HG03045 (cell line): ENCODE data around the gene CPNE8.
"Not testable (repeated sequence)": the region's sequence is repeated elsewhere in the genome, so short reads cannot be mapped to it uniquely, and the experiment has no call there.

Experiments
- ATAC-seq: cut with Tn5 transposase; IDR thresholded peaks from one replicate; pipeline ENCODE4 v1.9.1; 2021; ENCODE audit warnings: mild to moderate bottlenecking, moderate library complexity; ENCODE audit not compliant: unreplicated experiment

The CPNE8 gene

DNA sequence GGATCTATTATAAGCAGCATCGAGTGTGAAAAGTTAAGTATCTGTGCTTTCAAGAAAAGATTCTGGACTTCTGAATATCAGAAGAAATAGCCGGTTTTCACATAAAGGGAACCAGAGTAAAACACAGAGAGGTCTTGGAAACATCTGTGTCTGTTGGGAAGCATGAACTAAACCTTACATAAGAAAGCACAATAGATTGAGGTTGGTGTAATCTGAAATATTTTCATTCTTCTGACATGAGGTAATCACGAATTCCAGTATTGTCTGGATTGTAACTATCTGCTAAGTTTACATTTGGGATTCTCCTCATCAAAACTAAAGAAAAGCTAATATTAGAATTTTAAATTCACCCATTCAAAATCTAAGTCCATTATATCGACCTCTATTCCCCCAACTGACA, 161.3 kb downstream of the CPNE8 start:
- ATAC-seq, result no peak

DNA sequence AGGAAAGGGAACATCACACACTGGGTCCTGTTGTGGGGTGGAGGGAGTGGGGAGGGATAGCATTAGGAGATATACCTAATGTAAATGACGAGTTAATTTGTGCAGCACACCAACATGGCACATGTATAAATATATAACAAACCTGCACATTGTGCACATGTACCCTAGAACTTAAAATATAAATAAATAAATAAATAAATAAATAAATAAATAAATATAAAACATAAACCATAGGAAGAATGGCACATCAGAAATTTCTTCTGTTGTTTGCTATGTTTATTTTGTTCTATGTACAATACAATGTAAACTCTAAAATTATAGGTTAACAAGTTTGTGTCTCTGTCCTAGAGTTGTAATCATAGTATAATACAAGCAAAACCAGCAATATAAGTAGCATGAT, 162.9 kb downstream of the CPNE8 start:
- ATAC-seq, result not testable (repeated sequence)

DNA sequence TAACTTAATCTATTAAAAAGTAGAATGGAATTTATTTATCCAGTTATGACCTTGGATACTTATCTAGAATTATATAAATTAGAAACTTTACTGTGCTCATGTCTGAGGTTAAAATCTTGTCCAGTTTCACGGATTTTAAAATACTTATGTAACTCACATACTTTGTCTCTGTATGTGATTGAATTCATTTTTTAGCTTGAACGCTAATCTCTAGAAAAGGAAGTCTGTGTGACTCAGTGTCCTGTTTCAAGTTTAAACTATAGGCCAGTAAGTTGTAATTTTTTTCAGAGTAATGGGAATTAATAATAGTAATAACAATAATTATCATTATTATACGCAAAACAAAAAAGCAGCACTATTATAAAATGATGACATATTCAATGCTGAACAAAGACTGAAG, 168.6 kb downstream of the CPNE8 start:
- no peak for ATAC-seq

DNA sequence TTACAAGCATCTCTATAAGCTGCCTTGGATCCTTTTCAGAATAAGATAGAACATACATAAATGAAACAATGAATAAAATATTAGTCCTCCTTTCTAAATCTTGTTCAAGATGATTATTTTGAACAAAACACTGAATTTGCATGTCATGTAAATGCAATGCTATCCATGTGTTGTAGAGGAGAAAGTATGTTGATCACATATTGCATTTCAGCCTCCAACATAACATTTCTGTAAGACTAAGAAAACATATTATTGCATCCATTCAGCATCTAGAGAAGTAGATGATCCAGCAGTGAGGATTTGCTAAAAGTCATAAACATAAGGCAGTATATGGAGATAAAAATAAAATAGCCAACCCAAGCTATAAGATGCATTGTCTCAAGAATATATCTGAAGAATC, 172.6 kb downstream of the CPNE8 start:
- no peak for ATAC-seq

DNA sequence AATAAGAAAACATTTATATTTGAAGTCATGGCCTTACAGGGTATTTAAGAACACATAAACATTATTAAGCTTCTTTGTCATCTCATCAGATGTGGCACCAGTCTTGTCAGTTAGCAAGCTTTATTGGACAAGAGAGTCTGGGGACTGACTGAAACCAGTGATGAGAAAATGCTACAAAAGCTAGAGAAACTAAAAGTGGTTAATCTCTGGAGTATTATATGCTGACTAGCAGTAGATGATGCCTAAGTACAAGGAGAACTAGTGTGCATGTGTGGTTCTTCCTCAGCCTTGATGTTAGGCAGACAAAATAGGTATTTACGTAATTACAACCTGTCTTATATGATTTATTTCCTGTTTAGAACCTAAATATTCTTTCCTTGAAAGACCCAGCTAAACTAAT, 176.5 kb downstream of the CPNE8 start:
- ATAC-seq, result no peak

DNA sequence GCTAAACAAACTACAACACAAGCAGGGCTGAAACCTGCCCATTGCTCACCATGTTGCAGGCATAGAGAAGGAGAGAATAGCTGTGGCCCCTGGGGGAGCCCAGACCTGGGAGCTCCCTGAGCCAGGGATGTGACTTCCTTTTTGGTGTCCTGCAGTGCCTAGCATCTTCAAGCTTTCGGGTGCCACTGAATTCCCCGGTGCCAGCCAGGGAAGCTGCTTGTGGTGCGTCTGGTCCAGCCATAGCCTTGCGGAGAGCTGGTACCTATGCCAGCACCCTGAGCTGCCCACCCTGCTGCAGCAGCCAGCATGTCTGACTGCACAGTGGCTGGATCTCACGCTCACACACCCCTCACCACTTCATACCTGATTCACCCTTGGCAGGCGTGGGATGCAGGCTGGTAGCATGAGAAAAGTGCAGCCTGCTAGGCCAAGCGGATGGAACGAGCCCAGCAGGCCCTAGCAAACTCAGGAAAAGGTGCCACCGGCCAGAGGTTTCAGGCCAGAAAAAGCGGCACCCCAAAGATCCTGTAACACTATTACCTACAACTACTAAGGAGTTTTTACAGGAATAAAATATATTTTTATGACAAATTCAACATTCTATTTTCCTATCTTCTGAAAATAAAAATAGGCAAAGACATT, 183.7 kb downstream of the CPNE8 start:
- ATAC-seq, result no peak

DNA sequence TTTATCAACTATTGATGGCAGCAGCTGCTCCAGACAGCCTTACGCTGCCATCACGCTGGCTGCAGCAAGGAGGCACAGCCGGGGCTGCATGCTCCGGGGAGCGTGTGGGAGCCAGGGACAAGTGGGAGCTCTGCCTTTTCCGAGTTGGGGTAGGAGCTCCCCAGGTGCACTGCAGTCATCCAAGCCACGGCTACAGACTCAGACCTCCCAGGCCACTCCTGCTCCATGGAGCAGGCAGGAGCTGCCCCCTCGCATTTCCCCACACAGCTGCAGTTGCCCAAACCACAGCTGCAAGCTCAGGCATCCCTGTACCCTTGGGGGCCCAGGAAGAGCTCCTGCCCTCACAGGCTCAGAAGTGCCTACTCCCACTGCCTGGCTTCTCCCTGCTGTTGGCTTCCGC, 184.7 kb downstream of the CPNE8 start:
- ATAC-seq, result no peak

DNA sequence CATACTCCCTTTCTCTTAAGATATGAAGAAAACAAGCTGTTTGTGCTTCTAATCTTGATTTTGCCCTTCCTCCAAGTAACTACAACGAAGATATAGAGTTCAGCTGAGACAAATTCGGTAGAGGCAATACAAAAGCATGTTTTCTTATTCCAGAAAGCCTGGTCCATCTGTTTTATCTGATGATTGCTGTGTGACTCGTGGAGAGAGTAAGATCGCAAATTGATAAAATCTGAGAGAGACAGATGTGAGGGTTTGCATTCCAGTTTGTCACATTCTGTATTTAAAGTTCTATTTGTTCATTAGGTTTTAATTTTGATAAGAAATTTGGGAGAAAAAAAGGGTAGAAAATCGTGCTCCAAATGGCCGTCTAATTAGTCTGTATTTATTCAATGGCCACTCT, 192.1 kb downstream of the CPNE8 start:
- ATAC-seq, result no peak

DNA sequence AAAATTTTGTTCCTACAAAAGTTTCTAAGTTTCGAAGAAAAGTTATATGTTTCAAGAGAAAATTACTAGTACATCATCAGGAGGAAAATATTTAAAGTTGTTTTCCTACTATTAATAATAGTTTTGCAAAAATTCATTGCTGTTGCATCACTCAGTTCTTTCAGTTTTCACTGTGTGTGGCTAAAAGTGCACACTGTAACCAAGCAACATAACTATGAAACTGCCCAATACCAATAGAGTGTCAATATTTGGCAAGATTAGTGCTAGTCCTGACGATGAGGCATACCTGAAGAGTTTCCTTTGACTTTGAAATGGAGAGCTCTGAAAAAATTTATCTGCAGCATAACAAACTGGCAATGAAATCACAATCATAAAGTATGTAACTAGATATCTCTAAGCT, 194.3 kb downstream of the CPNE8 start:
- peak; percentile 85 for ATAC-seq

DNA sequence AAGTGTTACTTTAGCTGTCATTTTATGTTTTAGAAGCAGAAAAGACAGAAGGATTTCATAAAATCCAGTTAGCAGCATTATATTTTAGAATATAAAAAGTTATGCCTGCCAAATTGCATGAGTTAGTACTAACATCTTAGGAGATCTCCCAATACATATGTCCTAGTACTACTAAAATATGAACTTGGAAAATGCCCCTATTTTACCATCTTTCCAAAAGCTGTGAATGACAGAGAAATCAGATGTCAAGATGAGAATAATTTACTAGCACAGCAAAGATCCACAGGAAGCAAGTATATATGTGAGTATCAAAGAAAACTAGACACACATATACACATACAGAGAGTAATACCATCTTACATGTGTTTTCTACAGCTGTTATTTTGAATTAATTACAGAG, 196.9 kb downstream of the CPNE8 start:
- no peak for ATAC-seq

DNA sequence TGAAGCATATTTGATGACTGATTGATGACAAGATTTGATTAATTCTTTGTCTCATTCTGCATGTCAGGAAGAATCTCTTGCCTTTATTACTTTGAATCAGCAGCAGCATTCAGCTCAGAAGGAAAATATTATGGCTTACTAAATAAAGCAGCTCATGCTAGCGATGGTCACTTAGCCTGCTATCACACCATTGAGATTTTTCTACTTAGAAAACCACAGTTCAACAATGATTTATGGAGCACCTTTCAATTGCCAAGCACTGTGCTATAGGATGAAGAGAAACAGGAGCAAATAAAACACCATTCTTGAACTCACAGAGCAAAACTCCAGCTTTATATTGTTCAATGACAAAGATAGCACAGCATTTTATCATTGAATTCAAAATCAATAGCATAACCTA, 197.7 kb downstream of the CPNE8 start:
- no peak for ATAC-seq

DNA sequence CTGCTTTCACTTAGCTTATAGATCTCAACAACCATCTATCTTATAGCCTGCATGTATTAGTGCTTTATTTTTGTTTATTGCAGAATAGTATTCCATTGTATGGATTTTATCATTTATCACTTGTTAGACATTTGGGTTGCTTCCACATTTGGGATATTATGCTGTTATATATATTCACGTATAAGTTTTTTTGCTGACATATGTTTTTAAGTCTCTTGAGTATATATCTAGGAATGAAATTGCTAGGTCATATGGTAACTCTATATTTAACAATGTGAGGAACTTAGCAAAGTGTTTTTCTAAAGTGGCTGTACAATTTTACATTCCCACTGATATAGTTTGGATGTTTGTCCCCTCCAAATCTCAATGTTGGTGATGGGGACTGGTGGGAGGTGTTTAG, 208.1 kb downstream of the CPNE8 start:
- ATAC-seq, result no peak

DNA sequence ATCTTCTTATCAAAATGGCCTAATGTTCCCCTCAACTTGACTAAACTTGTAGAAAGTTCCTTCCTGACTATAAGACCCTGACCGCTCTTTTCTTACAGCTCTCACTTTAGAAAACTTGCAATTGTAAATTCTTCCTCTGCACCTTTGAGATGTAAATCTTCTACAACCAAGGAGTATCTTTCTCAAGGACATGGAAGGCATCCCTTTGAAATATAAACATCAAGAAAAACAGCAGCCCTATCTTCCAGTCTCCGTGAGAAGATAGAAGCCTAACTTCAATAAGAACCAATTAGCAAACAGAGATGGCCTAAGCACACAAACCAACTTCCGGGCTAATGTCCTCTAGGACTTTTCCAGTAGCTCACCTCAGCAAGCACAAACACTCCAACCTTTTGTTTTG, 210.3 kb downstream of the CPNE8 start:
- ATAC-seq, result no peak

DNA sequence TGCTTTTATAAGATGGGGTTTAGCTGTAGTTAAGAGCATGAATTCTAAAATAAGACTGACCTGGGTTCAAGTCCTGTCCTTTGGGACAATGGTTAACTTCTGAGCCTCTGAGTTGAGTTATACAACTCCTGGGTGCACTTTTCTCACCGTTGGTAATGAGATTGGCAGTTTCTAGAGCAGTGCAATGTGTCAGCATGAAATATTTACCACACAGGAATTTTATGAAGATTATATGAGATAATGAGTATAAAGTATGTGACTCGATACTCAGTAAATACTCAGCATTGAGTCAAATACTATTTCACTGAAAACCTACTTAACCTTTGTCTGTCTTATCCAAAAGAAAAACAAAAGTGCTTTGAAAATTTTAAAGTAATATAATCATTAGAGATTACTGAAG, 214.2 kb downstream of the CPNE8 start:
- ATAC-seq, result no peak

DNA sequence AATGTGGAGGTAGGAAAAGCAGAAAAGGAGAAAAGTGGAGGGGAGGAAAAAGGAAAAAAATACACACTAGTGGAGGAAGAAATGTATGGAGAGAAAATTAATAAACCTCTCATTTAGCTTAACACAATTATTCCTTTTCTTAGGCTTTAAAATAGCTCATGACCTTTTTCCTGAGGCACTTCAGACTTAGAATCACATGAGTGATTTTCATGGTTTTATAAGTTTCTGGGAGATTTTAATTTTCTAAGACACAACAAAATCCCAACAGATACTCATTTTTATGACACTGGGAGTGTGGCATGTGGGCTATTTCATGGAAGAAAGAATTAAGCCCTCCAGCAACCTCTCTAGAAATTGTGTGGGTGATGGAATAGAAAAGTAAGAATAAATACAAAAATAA, 214.7 kb downstream of the CPNE8 start:
- no peak for ATAC-seq

DNA sequence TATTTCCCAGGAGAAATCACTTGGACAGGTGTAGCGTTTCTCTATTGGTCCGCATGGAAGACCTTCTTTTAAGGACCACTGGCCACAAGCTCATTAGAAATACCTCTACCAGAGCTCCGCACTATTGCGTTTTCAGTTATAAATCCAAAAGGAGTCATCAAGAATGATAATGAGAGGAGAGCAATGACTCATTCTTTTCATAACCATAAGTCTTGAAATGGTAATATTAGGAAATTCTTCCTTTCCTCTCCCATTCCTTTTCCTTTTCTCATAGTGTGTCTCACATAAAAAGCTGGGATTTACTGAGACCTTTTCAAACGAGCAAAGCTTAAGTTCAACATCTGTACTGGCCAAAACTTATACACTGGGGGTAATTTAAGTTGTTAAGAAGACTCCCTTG, 215.7 kb downstream of the CPNE8 start:
- no peak for ATAC-seq

DNA sequence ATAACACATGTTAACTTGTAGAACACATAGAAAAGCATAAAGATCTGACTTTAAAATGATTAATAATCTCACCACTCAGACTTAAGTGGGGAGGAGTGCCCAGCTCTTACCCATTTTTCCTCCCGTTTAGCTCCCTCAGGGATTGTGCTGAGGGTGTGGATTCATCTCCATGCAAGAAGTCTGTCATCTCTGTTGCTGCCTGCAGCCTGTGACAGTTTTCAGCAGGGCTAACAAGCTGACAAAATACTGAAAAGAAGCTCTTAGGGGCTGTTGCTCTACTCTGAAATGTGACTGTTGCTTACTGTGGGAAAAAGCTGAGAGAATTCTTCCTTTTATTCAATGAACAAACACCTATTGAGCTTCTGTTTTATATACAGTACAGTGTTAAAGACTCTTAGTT, 216.2 kb downstream of the CPNE8 start:
- ATAC-seq, result no peak

DNA sequence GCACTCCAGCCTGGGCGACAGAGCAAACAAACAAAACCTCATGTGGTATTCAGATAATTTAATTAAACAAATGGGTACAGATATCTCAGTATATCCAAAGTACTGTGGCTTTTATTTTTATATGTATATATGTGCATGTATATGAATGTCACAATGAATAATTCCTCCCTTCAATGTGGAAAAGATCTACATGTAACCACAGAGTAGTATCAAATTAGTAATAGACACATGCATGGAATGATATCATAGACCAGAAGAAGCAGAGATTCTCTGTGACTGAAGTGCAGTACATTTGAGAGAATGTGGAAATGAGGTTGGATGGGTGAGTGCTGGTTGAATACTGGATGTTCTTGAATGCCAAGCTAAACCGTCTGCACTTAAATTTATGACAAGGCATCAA, 222.9 kb downstream of the CPNE8 start:
- ATAC-seq, result no peak

DNA sequence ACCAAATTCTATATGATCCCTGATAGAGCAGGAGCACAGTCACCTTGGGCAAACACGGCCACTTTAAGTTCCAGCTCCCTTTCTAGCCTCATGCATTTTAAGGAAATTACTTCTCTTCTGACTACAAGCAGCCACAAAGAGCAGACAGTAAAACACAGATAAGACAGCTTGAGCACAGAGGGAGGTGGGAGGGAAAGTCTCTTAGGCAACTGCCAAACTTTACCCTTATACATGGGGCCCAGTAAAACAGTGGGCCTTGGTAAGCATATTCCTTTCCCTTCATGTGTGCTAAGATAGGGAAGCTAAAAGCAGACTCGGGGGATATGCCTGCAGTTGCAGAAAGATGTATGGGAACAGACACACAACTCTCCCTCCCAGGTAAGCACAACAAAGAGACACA, 235.9 kb downstream of the CPNE8 start:
- no peak for ATAC-seq

DNA sequence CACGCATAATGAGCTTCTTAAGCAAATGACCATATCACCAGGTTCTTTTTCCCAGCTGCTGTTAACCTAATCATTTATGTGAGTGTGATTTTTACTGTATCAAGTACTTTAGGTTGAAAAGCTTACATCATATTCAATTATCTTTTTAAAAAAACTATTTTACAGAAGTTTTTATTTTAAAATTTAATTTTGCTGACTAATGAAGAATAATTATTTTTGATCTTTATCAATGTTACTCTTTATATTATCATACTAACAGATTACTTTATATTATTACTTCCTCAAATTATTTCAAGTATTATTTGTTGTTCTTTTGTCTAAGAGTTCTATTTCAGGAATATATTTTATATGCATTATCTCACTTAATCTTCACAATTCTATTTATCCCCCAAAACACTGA, 236.3 kb downstream of the CPNE8 start:
- no peak for ATAC-seq

DNA sequence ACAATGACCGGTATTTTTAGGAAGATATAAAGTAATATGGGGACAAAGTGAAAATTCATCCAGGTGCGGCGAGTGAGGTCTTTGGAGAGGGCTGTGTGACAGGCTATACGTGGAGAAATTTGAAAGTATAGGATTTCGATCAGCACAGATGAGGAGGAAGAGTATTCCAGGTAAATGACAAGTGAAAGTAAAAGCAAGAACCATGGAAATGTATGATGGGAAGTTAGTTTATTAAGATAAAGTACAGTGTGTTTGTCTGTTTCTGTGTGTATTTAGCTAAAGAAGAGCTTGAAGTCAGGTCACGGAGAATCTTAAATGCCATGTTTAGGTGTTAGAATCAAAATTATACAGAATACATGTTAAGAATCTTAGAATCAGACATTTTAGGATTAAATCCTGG, 239.0 kb downstream of the CPNE8 start:
- ATAC-seq, result no peak

DNA sequence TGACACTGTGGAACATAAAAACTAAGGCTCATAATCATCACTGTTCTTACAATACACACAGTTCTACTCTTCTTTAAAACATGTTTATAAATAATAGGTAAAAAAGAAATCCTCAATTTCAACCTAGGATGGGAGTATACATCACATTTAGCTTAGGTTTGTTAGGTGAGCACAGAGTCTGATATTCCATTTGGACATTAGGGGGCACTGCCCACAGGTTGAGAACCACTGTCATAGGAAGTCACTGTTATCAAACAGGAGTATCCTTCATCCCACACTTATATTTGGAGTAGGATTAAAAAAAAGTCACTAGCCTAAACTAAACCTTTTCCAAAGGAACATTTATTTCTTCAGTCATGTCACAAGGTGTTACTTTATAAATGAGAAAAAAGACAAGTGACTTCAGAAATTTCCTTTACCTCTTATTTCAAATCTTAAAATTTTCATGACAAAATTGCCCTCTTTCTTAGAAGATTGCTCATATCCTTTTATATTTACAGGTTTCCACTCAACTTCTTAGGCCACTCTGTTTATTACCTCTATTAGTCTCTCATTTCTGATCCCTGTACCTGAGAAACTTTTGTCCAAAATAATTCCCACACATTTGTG, 240.6 kb downstream of the CPNE8 start:
- peak; percentile 57 for ATAC-seq

DNA sequence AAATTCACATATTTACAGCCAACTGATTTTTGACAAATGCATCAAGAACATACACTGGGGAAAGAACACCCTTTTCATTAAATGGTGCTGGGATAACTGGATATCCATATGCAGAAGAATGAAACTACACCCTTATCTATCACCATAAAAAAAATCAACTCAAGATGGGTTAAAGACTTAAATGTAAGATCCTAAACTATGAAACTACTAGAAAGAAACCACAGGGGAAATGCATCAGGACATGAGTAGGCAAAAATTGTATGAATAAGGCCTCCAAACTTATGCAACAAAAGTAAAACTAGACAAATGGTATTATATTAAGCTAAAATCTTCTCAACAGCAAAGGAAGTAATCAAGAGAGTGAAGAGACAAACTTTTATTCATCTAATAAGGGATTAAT, 242.6 kb downstream of the CPNE8 start:
- no peak for ATAC-seq
